Fibroblast of skin of scalp (primary cell): ENCODE measurements around the gene FAM83G.

Experiments
- DNase-seq: peaks from one replicate; pipeline ENCODE4 v3.0.0-alpha.2; 2013

FAM83G gene

DNA sequence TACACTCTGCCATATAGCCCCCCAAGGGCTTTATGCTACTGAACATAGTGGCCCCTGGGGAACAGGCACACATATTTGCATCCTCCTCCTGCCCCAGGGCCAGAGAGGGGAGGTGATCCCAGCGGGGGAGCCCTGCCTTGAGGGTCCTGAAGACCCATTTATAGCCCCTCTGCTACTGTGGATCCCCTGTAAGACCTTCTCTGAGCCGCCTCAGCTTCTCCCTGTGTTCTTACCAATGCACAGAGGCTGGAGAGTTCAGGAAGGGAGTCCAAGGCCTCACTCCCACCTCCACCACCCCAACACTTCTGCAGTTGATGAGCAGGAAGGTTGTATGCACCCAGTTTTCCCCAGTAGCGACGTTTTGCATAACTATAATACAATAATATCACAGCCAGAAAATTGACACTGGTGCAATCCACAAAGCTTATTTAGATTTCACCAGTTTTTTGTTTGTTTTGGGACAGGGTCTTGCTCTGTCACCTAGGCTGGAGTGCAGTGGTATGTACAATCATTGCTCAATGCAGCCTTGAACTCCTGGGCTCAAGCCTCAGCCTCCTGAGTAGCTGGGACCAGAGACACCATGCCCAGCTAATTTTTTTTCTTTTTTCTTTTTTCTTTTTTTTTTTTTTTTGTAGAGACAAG lies 1.3 kb upstream of the FAM83G start:
- no peak for DNase-seq

DNA sequence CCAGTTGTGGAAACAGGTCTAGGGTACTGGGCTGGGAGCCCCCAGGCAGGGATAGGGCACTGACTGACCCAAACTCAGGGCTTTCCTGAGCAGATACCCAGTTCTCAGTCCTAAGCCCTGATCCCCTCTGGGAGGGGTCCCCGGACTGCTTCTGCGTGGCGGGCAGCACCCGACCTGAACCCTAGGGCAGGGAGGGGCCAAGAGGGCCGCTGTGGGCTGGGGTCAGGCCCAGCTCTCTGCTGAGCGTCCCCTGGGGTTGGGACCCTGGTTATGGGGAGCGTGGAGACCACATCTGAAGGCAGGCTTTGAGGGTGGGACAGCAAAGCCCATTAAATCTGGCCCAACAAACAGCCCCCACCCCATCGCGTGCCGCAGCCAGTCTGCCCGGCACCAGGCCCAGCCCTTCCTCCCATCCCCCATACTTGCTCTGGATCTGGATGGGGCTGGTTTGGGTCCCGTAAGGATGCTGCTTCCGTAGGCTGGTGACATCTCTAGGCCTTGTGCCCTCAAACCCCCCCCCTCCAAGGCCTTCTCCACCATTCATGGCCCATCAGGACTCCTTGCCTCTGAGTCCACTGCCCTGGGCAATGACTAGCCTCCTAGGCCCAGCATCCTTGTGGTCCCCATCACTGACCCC lies 691 bp upstream of the FAM83G start:
- DNase-seq = no peak

DNA sequence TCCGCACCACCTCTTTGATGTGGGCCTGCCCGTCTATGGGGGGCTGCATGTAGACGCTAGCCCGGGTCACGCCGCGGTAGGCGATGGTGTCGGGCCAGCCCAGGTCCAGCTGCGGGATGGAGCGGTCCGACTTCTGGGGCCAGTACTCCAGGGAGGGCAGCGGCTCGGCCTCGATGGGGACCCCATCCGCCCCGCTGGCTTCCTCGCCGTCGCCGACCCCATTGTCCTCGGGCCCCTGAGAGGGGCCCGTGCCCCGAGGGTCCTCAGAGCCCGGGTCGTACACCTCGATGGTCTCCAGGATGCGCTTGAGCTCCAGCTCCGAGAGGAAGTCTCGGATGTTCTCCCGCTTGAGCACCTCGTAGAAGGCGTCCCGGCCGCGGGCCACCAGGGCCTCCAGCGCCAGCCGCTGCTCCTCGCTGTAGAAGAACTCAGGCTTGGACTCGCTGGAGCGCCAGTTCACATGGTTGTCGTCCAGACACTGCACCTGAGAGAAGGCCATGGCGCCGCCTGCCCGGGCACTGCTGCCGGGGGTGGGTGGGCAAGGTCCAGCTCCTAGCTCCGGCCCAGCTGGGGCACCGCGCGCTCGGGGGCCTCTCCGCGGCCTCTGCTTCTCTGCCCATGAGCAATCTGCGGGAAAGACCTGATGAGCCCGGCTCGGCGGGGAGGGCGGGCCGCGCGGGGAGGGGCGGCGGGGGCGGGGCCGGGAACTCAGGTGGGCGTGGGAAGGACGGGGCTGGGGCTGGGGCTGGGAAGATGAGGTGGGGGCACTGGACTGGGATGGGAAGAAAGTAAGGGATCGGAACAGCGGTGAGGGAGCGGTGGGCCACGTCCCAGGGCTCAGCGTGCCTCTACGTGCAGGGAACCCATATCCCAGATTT lies 782 bp downstream of the FAM83G start:
- DNase-seq = peak; percentile 32

- peak; percentile 48 for DNase-seq
Observed at GRCh38 chr17:19002805-19003542, 1.6 kb downstream of the FAM83G start.

GRCh38 chr17:19001907-19002590 lies 2.5 kb downstream of the FAM83G start:
- no peak for DNase-seq

DNA sequence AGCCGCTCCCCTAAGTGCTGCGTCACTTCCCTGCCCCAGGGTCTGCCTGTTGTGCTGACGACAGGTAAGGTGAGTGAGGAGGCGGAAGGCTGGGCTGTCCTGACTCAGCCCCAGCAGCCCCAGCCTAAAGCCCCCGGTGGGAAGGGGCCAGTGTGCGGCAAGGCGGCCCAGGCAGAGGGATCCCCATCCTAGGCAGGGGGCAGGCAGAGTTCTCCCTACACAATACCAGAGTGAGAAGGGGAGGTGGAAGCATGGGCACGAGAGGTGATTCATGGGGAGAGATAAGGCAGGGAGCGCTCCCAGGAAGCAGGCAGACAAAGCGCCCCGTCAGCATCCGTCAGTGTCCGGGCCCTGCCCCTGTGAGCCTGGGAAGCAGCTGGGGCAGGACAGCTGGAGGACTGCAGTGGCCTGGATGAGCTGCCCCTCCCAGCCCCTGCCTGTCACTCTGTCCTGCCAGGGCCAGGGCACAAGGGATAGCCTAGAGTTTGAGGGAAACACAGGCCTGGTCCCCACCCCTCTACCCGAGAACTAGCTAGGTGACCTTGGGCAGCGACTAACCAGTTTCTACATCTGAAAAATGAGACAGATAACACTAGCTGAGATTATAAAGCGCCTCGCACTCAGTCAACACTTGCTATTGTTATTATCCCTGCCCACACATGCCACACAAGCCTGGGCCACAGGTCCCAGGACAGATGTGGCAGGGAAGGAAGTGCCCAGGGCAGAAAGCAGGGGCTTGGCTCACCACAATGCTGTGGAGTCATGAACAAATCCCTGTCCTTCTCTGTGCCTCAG lies 3.8 kb downstream of the FAM83G start:
- DNase-seq = peak; percentile 12

- DNase-seq = no peak
Observed at GRCh38 chr17:18999911-19000310, 4.7 kb downstream of the FAM83G start.

DNA sequence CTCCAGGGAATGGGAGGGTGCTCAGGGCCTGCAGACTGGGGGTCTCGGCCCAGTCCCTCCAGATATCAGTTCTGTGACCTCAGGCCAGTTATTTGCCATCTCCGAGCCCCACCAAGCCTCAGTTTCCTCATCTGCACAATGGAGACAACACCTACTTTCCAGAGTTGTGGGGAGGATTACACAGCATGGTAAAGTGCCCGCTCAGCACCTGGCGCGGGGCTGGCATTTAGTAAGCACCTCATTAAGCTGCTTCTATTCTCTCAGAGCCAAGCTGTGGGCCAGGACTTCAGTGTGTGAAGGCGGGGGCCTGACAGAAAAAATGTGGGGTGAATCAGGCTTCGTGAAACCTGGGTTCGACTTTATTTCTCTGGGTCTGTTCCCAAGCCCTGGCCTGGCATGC lies 5.2 kb downstream of the FAM83G start:
- DNase-seq = no peak

- DNase-seq = no peak
Observed at GRCh38 chr17:18997650-18998196, 6.8 kb downstream of the FAM83G start.

DNA sequence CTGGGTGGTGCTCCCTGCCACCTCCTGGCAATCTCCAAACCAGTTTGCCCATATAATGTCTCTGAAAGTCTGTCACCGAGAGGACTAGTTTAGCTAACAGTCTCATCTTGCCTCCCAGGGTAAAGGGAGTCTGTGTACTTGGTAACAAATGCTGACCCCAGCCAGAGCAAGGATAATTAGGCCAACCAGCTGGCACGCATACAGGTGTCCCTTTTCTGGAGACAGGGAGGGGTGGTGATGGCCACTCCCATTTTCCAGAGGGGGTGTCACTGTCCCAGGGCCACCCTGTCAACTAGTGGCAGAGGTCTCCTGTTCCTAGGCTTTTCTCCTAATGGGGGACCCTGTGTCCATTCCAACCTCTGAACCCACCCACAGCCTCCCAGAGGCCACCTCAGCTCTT lies 8.1 kb downstream of the FAM83G start:
- DNase-seq = no peak

- DNase-seq = no peak
Observed at GRCh38 chr17:18995220-18995619, 9.3 kb downstream of the FAM83G start.

GRCh38 chr17:18994631-18995030 lies 9.9 kb downstream of the FAM83G start:
- no peak for DNase-seq

GRCh38 chr17:18993905-18994526 lies 10.5 kb downstream of the FAM83G start:
- peak; percentile 4 for DNase-seq

GRCh38 chr17:18992454-18993130 lies 12.0 kb downstream of the FAM83G start:
- DNase-seq = no peak

- DNase-seq = no peak
Observed at GRCh38 chr17:18991531-18992315, 12.8 kb downstream of the FAM83G start.

- no peak for DNase-seq
Observed at GRCh38 chr17:18990331-18990730, 14.2 kb downstream of the FAM83G start.

DNA sequence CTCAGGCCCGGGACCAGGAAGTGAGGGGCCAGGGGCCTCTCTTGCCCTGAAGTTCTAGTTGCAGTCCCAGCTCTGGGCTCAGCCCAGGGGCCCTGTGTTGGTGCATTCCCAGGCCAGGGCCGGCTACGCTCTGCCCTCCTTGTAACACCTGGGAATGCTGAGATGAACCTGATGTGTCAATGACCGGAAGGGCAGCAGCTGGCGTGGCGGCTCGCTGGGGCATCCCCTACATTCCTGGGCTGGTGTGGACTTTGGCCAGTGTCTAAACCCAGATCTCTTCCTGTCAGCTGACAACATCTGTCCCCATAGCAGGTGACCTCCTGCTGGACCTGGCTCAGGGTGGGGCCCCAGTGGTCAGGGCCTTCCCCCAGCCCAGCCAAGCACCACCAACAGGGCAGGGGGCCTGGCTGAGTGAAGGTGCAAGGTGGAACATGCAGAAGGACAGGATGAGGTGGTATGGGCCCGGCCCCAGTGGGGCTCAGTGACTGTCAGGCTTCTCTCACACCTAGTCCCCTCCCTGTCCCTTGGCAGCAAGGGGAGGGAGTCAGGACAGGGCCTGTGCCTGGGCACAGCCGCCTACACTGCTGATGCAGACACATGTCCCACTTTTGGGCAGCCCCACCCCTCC lies 15.9 kb downstream of the FAM83G start:
- DNase-seq = no peak

GRCh38 chr17:18987862-18988545 lies 16.6 kb downstream of the FAM83G start:
- no peak for DNase-seq
